H1 (cell line): ENCODE measurements around the gene SKAP1. TPM values are rescaled to one million over a fixed set of nuclear protein-coding genes. Genes with fewer than 3 reads are reported as not detected.

Source experiments
- ASH2L ChIP-seq: fragments of 200-600, 300-600 bp; sonication (generic); IDR thresholded peaks from one replicate; pipeline ENCODE4 v1.7.1; 2017; ENCODE audit warnings: low read length
- NANOG ChIP-seq: IDR thresholded peaks from 2 replicates; pipeline ENCODE4 v1.6.1; 2011; ENCODE audit warnings: low read length, low read depth, mild to moderate bottlenecking, inconsistent platforms; ENCODE audit not compliant: insufficient read depth, poor library complexity, severe bottlenecking
- SP1 ChIP-seq: IDR thresholded peaks from 2 replicates; pipeline ENCODE4 v1.6.1; 2011; ENCODE audit warnings: low read depth, low read length
- polyA plus RNA-seq, 7 experiments: library from polyadenylated mRNA; depleted of rRNA in 3 of 7; stranded (reverse) in 5 of 7; unstranded in 2 of 7; fragments of >200 nt in 5 of 7; fragments of 200-250 nt in 2 of 7; gene quantifications; 1 replicate in 5 of 7; 2 replicates in 1 of 7; 4 replicates in 1 of 7; pipeline versions ENCODE4 v1.2.1 to v1.2.3, GENCODE V29; 2011 to 2013; ENCODE audit warnings: missing spikeins in 2 of 7, mixed read lengths in 2 of 7
- total RNA-seq: library from RNA; stranded (reverse); fragmentation: NEBNext Ultra II Directional; extraction: Animal tissue kit (Norgen Biotek cat#: 25700); gene quantifications from 2 replicates; pipeline ENCODE4 v1.2.1, GENCODE V29; 2021

The SKAP1 gene
- total and polyA plus RNA-seq, 2 of the 8 experiments (the other 6 are each of a cell fraction or from before 2014, with no cell fraction given), result not detected

DNA sequence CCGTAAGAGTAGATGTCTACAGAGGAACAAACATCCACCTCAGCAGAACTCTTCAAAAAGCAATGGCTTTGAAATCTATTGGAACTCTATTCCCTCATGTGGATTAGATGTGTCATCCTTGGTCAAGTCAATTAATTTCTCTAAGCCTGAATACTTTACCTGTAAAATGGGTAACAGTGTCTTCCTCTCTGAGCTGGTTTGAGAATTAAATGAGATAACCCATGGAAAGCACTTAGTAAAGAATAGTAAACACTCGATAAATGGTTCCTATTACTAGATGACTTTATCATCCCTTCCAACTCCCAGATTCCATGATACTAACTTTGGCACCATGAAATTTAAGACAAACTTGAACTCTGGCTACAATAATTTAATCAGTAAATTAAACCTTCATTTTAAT lies 89.1 kb downstream of the SKAP1 start (continued):
- TF ChIP-seq NANOG, result no peak
- TF ChIP-seq ASH2L, result no peak
- no peak for TF ChIP-seq SP1
